AG09309 (cell line): ENCODE data around the gene BAD.

Experiments
- DNase-seq: peaks from one replicate; pipeline ENCODE4 v3.0.0-alpha.2; 2010; ENCODE audit warnings: low read depth
- H3K4me3 ChIP-seq: 2 replicates; pipeline ENCODE4 v1.5.1; 2011; ENCODE audit warnings: mild to moderate bottlenecking, low read depth, low read length, moderate library complexity; ENCODE audit not compliant: control insufficient read depth
- CTCF ChIP-seq: IDR thresholded peaks from 2 replicates; pipeline ENCODE4 v1.5.1; 2011; ENCODE audit warnings: mild to moderate bottlenecking, low read depth, low read length, inconsistent platforms; ENCODE audit not compliant: insufficient read depth, control insufficient read depth; ENCODE audit errors: missing control alignments

Gene BAD

GRCh38 chr11:64241241-64241490 is 43.3 kb downstream of the BAD start:
- peak; percentile 96 for DNase-seq
- TF ChIP-seq CTCF = no peak
- peak overlapping the region; percentile 75 for H3K4me3 ChIP-seq

GRCh38 chr11:64240435-64241240 is 43.8 kb downstream of the BAD start, which contains the start of gene FKBP2:
TSS of gene FKBP2 (plus strand) at chr11:64241095. CDS start at chr11:64242388, 1,293 bp downstream.
- peak; percentile 85 for DNase-seq
- TF ChIP-seq CTCF = no peak
- peak within 1 kb of the TSS; percentile 84 for H3K4me3 ChIP-seq

GRCh38 chr11:64239662-64240434 is 44.6 kb downstream of the BAD start:
- DNase-seq = no peak
- H3K4me3 ChIP-seq = peak overlapping the region; percentile 75
- no peak for TF ChIP-seq CTCF

GRCh38 chr11:64238999-64239398 is 45.5 kb downstream of the BAD start:
- H3K4me3 ChIP-seq = no peak overlapping the region
- TF ChIP-seq CTCF = no peak
- DNase-seq = no peak

- no peak overlapping the region for H3K4me3 ChIP-seq
- DNase-seq = no peak
- TF ChIP-seq CTCF = no peak
Observed at GRCh38 chr11:64238076-64238475, 46.4 kb downstream of the BAD start.

GRCh38 chr11:64237484-64237951 is 46.9 kb downstream of the BAD start:
- H3K4me3 ChIP-seq = no peak overlapping the region
- no peak for DNase-seq
- no peak for TF ChIP-seq CTCF
